ENCODE results near the gene PXDN.

PXDN gene

DNA sequence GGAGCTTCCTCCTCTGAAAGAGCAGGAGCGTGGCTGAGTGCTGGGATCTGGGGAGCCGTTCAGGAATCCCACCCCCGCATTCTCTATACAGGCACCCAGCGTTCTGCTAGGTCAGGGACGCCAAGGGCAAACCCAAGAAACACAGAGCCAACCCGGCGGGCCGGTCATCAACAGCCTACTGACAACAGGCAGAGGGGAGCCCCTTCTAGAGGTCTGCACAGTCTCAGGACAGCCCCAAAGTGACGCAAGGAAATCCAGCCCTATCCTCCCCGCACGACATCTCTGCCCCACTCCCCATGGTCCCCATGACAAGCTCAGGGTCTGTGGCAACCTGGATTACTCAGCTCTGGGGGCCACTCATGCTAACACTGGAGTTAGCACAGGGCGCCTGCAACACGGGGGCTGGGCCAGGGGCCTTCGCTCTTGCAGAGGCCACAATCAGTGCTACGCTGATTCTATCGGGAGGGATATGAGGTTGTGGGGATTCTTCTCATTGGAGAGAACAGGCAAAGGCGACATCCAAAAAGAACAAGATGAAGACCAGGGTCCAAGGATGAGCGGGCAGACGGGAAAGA lies 81.6 kb downstream of the PXDN start:
- H3K4me3 ChIP-seq (ENCODE audit: low read length): no peak overlapping the region
- DNase-seq (ENCODE audit: low read depth): no peak
- TF ChIP-seq CTCF (conservative IDR thresholded peaks at IDR 0.05; ENCODE audit: low read length): no peak

- no peak overlapping the region for H3K4me3 ChIP-seq (ENCODE audit: low read length)
- DNase-seq (ENCODE audit: low read depth): no peak
- no peak for TF ChIP-seq CTCF (conservative IDR thresholded peaks at IDR 0.05; ENCODE audit: low read length)
These were observed 82.3 kb downstream of the PXDN start for GRCh38 chr2:1661891-1662605.

DNA sequence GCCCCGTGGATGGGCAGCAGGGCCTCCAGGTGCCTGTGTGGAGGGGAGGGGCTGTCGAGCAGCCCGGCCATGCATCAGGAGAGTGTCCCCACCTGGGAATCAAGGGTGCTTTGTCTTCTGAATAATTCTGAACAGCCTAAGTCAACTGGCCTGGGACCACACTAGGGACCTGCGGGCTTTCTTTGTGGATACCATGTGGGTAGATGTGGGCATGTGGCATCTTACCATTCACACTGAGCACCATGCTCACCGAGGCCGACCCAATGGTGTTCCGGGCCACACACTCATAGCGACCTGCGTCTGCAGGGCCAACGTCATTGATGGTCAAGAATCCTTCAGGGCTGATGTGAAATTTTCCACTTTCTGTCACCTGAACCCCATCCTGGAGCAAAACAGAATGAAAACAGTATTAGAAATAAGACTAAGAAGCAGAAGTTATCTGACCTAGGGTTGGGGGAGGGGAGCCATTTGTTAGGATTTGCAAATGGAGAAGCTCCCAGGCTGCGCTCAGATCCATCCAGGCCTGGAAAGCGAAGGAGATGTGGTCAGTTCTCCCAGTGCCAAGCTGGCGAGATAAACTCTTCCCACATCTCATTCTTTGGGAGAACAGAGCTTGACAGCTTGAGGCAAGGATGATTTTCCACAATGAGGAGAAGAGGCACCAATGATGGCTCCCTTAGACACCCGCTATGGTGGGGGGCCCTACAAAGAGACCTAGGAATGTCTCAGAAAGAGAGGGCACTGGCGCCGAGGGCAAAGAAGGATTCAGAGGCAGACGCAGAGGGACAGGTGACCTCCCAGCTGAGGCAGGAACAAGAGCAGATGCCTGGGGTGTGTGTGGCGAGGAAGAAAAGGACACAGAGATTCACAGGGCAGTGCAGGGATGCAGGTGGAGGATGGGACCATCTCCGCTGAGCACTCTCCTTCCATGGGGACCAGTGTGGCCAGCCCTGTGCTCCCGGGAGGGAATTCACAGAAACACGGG lies 83.4 kb downstream of the PXDN start:
- H3K4me3 ChIP-seq (ENCODE audit: low read length): no peak overlapping the region
- DNase-seq (ENCODE audit: low read depth): no peak
- TF ChIP-seq CTCF (conservative IDR thresholded peaks at IDR 0.05; ENCODE audit: low read length): no peak

DNA sequence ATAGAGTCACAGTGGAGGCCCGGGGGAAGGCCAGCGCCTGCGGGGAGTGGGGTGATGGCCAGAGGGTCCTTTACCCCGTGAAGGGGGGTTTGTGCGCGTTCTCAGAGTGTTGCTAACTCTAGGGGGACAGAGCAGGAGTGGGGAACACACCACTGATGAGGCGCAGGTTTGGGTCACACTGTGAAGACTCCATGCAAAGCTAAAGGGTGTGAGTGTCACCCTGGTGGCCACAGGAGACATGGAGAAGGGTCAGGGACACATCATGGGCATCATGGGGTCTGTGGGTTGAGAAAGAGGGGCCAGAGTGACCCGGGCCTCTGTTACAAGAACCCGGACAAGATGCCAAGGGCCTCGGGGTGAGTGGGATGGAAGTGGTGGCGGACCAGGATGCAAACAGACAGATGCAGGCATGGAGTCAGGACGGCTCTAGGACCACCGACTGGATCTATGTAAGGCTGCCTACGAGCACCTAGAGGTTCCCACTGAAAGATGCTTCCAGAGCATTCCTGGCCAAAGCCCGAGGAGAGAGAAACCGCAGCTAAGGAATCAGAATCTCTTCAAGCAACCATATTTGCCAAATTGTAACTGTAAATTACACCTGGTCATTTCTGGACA lies 84.3 kb downstream of the PXDN start:
- TF ChIP-seq CTCF (conservative IDR thresholded peaks at IDR 0.05; ENCODE audit: low read length): no peak
- no peak for DNase-seq (ENCODE audit: low read depth)
- H3K4me3 ChIP-seq (ENCODE audit: low read length): no peak overlapping the region

- no peak for TF ChIP-seq CTCF (conservative IDR thresholded peaks at IDR 0.05; ENCODE audit: low read length)
- no peak overlapping the region for H3K4me3 ChIP-seq (ENCODE audit: low read length)
- no peak for DNase-seq (ENCODE audit: low read depth)
These were observed 85.7 kb downstream of the PXDN start for GRCh38 chr2:1658394-1659151.
